ENCODE data around the gene C17orf113.
"Not testable (repeated sequence)": the region's sequence is repeated elsewhere in the genome, so short reads cannot be mapped to it uniquely, and the experiment has no call there.

Gene C17orf113

DNA sequence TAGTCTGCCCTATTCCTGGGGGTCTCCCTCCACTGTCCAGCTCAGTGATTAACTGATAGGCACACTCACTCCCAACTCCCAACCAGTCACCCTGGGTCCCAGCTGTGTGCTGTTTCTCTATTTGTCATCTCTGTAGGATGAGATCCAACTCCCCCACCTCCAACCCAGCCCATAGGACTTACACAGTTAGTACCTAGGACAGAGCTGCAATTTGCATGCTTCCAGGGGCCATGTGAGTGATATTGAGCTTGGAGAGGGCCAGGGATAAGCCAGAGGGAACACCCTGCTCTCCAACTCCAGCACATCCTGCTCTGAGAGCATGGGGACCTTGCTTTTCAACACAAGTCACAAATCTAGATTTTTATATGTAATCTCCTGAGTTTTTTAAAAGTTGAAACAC is 8.8 kb downstream of the C17orf113 start:
- no peak for DNase-seq

DNA sequence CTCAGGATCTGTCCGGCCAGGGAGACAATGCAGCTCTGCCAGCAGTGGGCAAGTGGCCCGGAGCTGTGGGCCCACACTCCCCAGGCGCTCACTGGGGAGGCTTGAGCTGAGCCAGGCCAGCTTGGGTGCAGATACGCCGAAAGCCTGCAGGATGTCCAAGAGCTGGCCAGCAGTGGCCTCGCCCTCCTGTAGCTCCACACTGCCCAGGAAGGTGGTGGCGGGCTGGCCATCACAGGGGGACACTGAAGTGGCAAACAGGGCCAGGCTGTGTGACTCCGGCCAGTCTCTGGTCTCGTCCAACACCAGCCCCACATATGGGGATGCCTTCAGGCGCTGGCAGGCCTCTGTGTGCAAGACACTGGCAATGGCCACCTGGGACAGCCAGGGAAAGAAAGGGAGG is 9.6 kb downstream of the C17orf113 start:
- DNase-seq, result no peak

DNA sequence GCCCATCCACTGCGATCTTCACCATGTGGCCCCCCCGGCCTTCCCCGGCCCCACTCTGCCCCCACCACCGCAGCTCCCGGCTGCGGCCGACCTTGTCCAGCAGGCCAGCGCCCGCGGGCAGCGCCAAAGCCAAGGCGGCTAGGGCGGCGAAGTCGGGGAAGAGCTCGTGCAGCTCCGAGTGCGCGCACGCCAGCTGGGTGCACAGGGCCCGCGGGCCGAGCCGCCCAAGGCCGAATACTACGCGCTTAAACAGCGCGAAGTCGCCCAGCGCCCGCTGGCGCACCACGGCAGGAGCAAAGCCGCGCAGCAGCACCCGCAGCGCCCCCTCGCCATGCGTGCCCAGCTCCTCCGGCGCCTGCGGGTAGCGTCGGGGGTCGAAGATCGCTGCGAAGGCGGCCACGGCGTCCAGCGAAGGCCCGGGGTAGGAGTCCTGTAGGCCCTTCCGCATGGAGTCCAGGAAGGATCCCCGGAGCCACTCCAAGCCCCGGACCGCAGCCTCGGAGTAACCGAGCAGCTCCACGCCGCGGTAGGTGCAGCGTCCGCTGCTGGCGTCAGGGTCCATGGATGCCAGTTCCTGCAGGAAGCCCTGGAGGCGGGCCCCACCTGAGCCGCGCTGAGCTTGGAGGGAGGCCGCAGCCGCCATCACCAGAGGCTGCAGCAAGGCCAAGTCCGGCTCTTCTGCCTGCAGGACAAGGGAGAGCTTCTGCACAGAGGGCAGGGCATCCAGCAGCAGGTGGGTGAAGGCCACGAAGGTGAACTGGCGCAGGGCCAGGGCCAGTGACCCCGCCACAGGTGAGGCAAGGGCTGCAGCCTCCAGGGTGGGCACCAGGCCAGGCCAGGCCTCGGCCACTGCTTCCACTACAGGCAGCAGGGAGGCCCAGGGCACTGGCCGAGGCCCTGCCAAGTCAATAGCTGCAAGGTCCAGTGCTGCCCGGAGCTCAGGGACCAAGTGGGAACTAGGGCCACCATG is 10.3 kb downstream of the C17orf113 start:
- no peak for DNase-seq

DNA sequence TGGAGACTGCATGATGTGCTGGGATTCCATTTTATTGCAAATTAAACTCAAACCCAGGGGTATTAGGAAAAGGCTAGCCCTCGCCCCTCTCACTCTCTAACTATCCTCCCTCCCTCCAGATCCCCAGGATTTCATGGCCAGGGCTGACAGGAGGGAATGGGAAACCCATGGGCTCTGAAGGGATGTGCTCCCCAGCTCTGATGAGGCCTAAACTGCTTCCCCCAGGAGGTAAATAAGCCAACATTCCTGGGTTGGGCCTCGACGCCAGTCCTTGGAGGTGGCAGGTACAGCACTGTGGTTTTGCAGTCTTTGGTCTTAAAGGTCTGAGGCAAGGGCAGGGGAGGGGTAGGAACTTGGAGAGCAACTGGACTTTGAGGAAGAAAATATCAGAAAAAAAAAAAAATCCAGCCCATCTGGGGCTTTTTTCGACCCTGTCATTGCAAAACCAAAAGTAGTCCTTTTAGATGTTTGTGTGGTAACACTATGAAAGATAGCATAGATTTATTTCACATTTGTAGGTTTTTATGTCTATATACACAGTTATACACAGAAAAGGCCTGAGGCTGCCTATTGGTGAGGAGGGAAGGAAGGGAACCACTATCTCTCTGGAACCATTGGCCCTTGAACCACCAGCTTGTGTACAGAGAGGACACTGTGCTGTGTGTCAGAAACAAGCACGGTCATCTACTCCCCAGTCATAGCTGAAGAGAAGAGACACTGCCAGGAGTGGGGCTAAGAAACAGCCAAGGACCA is 12.0 kb downstream of the C17orf113 start:
- DNase-seq, result no peak

DNA sequence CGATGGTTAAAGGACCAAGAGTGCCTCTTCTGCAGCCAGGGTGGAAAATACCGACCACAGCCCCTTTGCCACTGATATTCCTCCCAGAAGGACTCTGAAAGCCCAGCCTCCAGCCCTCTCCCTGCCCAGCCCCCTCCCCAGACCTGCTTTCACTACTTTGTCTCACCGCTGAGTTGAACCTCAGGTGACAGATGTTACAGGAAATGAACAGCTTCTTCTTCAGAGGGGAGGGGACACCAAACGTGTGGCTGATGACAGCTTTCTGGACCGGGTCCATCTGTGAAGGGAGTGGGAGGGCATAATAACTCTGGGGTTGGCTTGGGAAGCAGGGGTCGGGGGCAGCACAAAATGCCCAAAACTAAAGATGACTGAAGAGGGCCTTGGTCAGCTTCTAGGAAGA is 16.3 kb downstream of the C17orf113 start:
- DNase-seq, result no peak

DNA sequence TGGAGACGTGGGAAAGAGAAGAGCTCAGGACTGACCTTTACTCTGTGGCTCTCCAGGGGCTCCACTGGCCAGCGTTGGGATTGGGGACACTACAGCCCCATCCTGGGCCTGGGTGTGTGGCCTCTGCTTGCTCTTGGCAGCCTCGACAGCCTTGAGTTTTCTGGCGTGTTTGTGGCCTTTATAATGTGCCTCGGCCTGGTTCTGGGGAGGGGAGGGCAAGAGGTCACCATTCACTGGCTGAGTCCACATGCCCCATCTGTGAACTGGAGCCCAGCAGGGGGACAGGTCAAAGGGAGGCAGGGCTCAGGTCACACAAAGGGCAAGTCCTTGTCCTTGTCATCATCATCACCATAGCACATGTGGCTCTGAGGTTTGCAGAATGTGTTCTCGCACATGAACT is 18.8 kb downstream of the C17orf113 start:
- DNase-seq, result no peak

DNA sequence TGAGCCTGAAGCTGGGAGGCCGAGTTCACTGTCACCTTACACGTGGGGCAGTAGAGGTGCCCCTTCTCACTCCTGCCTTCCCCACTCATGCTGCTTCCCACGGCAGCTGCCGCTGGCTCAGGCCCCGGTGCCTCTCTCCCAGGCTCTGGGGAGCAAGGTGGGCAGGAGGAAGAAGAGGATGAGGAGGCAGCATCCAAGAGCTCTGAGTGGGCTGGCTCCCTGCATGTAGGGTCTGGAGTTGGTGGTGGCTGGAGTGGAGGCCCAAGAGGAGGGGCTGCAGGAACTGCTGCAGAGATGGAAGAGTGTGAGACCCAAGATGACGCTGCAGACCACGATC is 21.6 kb downstream of the C17orf113 start:
- no peak for DNase-seq

DNA sequence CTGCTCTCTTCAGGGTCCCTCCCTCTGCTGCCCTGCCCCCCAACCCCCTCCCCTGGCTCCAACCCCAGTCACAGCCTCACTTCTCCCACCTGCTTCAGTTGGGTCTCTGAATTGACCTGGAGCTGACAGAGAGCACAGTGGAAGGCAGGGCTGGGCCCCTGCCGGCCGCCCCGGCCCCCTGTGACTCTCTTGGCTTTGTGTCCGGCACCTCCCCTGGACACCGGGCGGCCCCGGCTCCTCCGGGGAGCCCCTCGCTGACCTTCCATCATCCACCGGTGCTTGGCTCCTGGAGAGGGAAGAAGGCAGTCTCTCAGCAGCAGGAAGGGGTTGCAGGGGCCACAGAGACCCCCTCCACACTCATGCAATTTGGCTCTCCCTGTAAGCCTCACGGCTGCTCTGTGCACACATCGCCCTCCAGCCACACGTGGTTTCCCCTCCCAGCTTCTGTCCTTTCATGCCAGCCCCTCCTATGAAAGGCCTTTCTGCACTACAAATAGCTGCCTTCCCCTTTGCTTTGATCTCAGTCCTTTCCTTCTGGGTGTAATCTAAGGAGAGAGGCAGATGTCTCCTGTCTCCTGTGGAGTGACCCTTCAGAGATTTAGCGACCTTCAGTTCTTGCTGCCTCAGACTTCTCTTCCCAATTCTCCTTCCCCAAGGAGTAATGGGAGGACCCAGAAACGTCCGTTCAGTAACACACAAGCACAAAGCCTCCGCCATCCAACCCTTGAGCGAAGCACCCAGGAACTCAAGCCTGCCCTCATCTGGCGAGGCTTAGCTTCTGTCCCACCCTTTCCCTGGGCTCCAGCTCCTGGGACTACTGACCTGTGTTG is 22.2 kb downstream of the C17orf113 start:
- no peak for DNase-seq

DNA sequence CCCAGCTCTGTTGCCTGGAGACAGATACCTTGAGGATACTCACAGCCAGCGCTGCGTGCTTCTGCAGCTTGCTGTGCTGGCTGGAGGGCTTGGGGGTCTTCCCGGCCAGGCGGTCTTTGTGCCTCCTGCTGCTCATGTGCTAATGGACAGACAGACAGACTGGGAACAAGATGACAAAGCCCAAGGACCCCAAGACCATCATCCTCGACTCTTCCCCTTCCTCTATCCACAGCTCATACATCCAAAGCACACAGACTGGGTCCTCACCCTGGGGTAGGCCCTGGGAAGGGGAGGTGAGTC is 22.9 kb downstream of the C17orf113 start:
- DNase-seq, result no peak

DNA sequence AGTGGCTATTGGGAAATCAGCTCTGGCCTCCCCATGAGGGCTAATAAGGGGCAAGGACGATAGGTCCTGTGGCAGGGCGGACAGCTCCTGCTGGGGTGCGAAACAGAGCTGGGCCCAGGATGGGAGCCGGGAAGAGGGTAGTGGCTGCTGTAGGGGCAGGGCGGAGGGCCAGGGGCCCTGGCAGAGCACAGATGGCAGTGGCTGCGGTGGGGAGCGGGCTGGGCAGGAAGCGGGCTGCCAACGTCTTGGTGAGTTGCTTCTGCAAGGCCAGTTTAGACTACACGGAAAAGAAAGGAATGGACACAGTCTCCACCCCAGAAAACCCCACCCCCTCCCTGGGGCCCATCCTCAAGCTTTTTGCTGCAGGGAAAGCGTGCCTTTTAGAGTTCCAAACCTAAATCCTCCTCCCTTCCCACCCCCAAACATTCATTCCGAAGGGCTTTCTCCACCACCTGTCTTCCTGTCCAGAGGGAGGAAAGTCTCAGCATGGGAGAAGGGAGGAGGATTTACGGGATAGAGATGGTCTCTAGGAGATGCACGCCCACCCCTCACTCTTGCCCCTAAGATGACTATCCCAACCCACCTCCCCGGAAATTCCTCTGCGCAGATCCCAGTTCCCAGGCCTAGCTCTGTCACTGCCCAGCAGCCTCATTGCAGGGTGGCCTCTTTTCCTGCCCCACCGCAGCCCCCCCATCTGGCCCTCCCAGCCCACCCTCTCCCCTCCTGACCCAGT is 23.4 kb downstream of the C17orf113 start:
- DNase-seq, result no peak

DNA sequence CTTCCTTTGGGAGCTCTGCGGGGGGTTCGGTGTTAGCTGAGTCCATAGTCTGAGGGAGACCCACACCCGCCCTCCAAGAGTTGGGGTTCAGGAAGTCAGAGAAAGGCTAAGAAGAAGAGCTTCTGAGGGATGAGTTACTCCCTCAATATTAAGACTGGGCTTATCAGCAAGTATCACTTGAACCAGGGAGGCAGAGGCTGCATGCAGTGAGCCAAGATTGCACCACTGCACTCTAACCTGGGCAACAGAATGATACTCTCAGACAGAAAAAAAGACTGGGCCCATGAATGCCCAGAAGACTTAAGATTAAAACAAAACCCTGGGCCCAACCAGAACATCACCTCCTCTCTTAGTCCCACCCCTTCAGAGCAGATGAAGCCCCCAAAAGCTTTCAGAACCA is 24.5 kb downstream of the C17orf113 start:
- DNase-seq, result no peak

DNA sequence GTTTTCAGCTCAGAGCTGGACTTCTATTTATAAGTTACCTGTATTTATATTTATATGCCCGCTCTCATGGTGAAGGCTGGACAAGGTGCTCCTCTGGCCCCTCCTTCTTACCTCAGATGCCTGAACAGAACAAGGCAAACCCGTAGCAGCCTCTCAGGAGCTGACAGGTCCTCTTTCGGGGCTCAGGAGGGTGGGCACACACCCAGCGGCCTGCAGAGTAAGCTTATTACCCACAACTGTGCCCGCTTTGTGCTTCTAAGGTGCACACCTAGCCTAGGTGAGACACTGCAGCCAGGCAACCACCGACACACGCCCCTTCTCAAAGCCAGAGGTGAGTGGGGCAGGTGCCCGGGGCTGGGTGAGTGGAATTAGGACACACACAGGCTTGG is 25.2 kb downstream of the C17orf113 start:
- DNase-seq, result no peak

DNA sequence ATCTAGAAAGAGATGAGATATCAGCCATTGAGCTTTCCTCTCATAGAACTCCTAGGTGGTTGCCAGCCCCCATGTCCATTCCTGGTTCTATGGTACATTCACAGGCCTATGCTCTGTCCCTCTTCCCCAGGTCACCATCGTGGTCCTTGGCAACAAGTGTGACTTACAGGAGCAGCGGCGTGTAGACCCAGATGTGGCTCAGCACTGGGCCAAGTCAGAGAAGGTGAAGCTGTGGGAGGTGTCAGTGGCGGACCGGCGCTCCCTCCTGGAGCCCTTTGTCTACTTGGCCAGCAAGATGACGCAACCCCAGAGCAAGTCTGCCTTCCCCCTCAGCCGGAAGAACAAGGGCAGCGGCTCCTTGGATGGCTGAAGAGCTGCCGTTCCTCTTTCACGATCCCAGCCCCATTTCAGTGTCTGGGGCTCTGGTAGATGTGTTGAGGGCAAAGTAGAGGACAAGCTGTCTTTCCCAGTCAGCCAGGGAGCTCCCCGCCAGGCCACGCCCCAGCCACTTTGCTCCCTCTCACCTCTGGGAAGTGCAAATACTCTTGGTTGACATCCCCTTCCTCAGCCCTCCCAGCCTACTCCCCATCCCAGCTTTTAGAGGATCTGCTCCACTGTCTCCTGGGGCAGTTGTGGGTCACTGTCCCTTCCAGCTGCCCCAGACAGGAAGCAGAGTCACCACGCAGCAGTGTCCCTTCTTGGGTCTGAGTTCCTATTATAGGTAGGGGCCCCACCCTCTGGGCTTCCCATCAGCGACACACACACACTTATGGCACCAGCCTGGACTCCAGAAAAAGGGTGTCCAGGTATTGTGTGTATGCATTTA is 26.7 kb downstream of the C17orf113 start:
- no peak for DNase-seq

DNA sequence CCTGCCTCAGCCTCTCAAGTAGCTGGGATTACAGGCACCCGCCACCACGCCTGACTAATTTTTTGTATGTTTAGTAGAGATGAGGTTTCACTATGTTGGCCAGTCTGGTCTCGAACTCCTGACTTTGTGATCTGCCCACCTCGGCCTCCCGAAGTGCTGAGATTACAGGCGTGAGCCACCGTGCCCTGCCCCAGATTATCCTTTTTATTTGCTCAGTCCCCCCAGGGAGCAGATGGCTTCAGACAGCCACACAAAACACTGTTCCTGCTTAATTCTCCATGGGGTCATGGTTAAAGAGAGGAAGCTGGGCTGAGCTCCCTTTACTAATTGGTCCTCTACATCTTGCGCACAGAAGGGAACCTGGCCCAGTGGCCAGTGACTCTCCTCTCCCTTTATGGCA is 29.6 kb downstream of the C17orf113 start:
- DNase-seq, result not testable (repeated sequence)

DNA sequence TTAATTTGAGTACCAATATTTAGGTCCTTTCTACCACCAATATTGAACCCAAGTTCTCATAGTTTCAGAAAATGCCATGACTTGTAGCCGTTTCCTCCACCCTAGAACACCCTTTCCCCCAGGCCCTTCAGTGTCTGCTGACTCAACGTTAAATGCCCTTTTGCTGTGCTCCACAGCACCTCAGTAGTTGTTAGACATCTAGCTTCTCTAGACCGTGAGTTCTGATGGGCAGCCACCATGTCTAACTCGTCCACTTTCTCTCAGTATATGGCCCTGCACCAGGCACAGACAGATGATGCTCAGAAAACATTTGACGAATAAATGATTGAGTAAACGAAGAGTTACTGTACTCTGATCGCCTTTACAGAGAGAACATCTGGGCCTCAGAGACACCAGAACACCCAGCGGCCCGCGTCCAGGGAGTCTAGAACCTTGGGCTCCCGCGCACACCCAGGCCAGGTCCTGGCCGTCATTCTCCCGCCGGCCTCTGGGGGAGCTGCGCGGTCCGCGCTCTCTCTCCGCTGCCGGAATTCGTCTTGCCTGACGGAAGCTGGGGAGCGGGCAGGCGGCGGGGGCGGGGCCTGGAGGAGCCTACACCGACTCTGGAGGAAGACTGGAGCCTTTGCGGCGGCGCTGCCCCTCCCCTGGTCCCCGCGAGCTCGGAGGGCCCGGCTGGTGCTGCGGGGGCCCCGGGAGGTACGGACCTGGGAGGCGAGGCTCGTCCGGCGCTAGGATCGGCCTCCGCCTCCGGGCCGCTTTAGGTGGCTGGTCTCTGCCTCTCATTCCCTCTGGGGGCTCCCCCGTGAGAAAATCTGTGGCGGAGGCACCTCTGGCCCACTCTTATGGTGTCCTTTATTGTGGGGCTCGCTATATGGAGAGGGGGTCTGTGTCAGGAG is 30.6 kb downstream of the C17orf113 start, which contains the start of gene NKIRAS2:
Gene NKIRAS2, plus strand, starts transcription at position 582 of the 896 bp plus-strand sequence. CDS start 1,488 bp downstream, outside the sequence.
- DNase-seq, result peak; percentile 89

DNA sequence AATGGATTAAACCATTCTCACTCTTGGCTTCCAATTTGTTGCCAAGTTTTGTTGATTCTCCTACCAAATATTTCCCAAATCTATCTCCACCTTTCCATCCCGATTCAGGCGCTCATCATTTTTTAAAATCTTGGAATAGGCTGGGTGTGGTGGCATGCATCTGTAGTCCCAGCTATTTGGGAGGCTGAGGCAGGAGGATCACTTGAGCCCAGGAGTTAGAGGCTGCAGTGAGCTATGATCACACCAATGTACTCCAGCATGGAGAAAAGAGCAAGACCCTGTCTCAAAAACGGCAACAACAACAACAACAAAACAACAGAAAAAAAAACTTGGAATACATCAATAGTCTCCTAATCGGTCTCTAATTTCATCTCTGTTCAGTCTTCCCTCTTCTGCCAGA is 31.4 kb downstream of the C17orf113 start:
- DNase-seq, result no peak

DNA sequence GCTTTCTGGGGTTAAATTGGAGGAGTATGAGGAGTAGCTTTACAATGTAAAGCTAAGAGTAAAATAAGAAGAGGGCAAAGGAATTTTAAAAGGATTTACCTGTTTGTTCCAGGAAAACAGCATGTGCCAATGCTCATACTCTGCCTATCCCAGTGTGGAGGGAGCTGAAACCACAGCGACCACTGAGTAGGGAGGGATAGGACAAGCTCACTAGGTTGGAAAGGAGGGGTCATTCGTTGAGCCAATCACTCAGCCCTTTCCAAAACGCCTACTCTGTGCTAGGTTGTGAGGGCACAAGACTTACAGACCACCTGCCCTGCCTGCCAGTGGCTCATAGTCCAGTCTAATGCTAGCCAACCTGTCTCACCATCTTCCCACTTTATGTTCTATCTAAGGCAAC is 32.1 kb downstream of the C17orf113 start:
- DNase-seq, result no peak

DNA sequence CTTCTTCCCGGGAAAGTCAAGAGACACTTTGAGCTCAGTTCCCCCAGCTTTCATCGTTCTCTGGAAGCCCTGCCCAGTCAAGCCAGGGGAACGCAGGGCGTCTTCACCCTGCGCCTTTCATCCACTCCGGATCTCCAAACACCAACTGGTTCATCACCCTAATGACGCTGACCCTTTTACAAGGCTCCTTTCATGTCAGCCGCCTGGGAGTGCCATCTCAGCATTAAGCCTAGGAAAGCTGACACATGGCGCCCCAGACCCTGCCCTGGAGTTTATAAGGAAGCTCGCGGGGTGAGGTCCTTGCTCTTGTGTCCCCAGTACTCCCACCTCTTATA is 32.6 kb downstream of the C17orf113 start:
- DNase-seq, result no peak

DNA sequence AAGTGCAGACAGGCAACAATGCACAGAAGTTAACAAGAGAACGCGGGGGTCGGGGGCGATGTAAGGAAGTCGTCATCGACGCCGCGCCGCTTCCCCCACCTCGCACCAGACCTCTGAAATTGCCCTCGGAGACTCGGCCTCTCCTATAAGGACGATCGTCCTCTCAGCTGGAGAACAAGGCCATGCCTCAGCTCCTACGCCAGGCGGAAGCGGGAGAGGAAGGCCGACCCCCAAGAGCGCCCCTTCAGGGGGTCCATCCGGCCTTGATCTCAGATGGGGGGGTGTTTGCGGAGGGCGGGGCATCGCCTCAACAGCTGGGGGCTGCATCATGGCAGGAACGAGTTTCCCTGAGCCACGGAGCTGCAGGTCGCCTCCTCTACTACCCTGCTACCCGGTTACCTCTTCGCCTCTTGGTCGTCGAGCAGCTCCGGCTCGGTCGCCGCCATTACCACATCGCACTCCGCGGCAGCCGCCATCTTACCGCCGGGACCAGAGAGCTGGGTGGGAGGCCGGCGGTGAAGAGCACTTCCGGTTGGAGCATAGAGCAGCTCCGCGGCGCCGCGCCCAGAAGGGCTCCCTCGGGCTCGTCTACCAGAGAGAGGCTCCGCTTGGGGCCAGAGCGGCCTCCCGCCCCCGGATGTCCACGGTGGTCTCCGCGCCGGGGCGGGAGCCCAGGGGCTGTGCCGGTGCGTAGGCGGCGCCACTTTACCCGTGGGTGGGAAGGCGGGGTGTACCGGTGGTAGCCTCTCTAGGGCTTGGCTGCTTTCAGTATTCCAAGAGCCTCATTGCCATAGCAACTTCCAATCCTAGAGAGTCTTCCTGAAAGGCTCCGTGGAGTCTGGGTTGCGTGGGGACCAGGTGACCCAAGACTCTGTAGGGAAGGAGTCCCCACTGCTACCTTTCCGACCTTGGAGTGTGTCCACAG is 33.2 kb downstream of the C17orf113 start, which contains the start of gene DNAJC7:
Gene DNAJC7, minus strand, starts transcription at position 499 of the 925 bp plus-strand sequence. Its CDS starts 23 bp downstream, at position 476.
- DNase-seq, result peak; percentile 93
